ENCODE results near the gene C1orf198.

- TF ChIP-seq EZH2 (IDR thresholded peaks at IDR 0.05; ENCODE audit: insufficient read depth, poor library complexity, severe bottlenecking) (no peak), EZH2phosphoT487 (IDR thresholded peaks at IDR 0.05; ENCODE audit: insufficient read depth, low read depth) (no peak)
Measured at GRCh38 chr1:230831771-230832170, 36.5 kb downstream of the C1orf198 start.

Measured in GM23248 (cell line).